Fibroblast of skin of left quadriceps (primary cell): ENCODE data around the gene C2CD4A.

Experiments used
- DNase-seq, 2 experiments: peaks; one replicate each; pipeline ENCODE4 v3.0.0-alpha.2; 2013; ENCODE audit warnings: low read depth in 2 of 2

C2CD4A gene

GRCh38 chr15:62059816-62060112, 7.0 kb upstream of the C2CD4A start:
- no peak for DNase-seq

GRCh38 chr15:62060113-62060895, 6.5 kb upstream of the C2CD4A start, which contains the start of gene VPS13C:
Gene VPS13C (minus strand): TSS chr15:62060447. CDS start chr15:62060374, 73 bp downstream.
- DNase-seq = peak; percentile 79 to 81

- no peak for DNase-seq
These were observed 5.9 kb upstream of the C2CD4A start for GRCh38 chr15:62060896-62061280.

- DNase-seq = no peak
These were observed 2.7 kb upstream of the C2CD4A start for GRCh38 chr15:62063825-62064635.

GRCh38 chr15:62067448-62068044, 769 bp downstream of the C2CD4A start:
- DNase-seq = no peak

GRCh38 chr15:62068071-62068809, 1.5 kb downstream of the C2CD4A start:
- DNase-seq = no peak

- DNase-seq = no peak
These were observed 2.0 kb downstream of the C2CD4A start for GRCh38 chr15:62068810-62069167.

- no peak for DNase-seq
These were observed 2.8 kb downstream of the C2CD4A start for GRCh38 chr15:62069551-62069950.

GRCh38 chr15:62071711-62072308, 5.0 kb downstream of the C2CD4A start:
- no peak for DNase-seq

GRCh38 chr15:62075595-62076277, 9.0 kb downstream of the C2CD4A start:
- no peak for DNase-seq

GRCh38 chr15:62079594-62079993, 12.8 kb downstream of the C2CD4A start:
- DNase-seq = no peak

- DNase-seq = no peak
These were observed 16.7 kb downstream of the C2CD4A start for GRCh38 chr15:62083194-62084154.

- no peak for DNase-seq
These were observed 19.0 kb downstream of the C2CD4A start for GRCh38 chr15:62085740-62086139.

- DNase-seq = no peak
These were observed 21.0 kb downstream of the C2CD4A start for GRCh38 chr15:62087671-62088352.

- no peak for DNase-seq
These were observed 21.5 kb downstream of the C2CD4A start for GRCh38 chr15:62088353-62088693.

GRCh38 chr15:62089616-62090015, 22.8 kb downstream of the C2CD4A start:
- no peak for DNase-seq

GRCh38 chr15:62090988-62091387, 24.2 kb downstream of the C2CD4A start:
- no peak for DNase-seq

GRCh38 chr15:62093809-62094208, 27.0 kb downstream of the C2CD4A start:
- no peak for DNase-seq

- DNase-seq = no peak
These were observed 27.6 kb downstream of the C2CD4A start for GRCh38 chr15:62094388-62094787.
